ENCODE measurements around the gene UGCG. TPM values are rescaled to one million over a fixed set of nuclear protein-coding genes. Genes with fewer than 3 reads are reported as not detected.

UGCG gene
- total and polyA plus RNA-seq, 9 of the 15 experiments (the other 6 are each of a cell fraction or from before 2014, with no cell fraction given): 20.0 to 40.3 (median 29.2) TPM

DNA sequence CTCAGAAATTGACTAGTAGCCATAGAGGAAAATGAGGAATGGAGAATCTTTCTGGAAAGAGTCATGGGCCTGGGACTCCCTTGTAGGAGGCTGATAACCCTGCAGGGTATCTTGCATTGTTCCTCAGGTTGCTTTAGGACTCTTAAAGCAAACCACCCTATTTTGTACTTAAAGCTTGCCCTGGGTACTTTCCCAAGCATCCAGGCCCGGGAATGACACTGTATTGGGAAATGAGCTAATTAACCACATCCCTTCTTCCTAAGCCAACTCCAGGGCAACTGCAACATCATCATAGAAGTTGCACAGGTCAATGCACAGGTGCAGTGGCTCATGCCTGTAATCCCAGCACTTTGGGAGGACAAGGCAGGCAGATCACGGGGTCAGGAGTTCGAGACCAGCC, 55.9 kb downstream of the UGCG start:
- WGBS (ENCODE audit: insufficient coverage, low coverage, missing lambda C conversion rate): 25% methylated on average over 3 of the region's 3 CpGs
- H3K4me2 ChIP-seq (ENCODE audit: insufficient read depth, low read length): no peak overlapping the region
- CTCF ChIA-PET (ENCODE audit: low intra/inter-chr PET ratio): no interaction called here
- no peak overlapping the region for H2AFZ ChIP-seq (ENCODE audit: low read depth, low read length)
- FAIRE-seq (no peak), DNase-seq (ENCODE audit: extremely low read depth in 1 of 4, low spot score in 3 of 4) (no peak), ATAC-seq (no peak)
- intact Hi-C loops (cut with micrococcal nuclease): no loop called here
- H3K4me3 ChIP-seq: no peak overlapping the region
- TF ChIP-seq POLR2H (tag; IDR thresholded peaks at IDR 0.05; ENCODE audit: low read depth): no peak
- H3K9me3 ChIP-seq (replicated peaks; ENCODE audit: control insufficient read depth, insufficient read depth, low read depth, low read length): no peaks in the 10 kb centered on the region
- no peak overlapping the region for H3K9ac ChIP-seq (ENCODE audit: insufficient read depth in 1 of 2, low read depth in 2 of 2, low read length in 2 of 2)
- no peaks in the 10 kb centered on the region for H3K9me1 ChIP-seq (ENCODE audit: control insufficient read depth, insufficient read depth, low read length)
- no TSS peak for BruUV-seq (replicated peaks)
- H3K27me3 ChIP-seq (ENCODE audit: control insufficient read depth in 2 of 2, insufficient read depth in 2 of 2, low read length in 2 of 2): no peaks in the 10 kb centered on the region
- POLR2A ChIA-PET: interaction anchor here (0.6 kb wide), 1 partner anchor 62 kb away, joined by 3 read pairs; no protein-coding TSS in a partner anchor
- H3K36me3 ChIP-seq (ENCODE audit: control insufficient read depth, insufficient read depth, low read length): no peaks in the 10 kb centered on the region
- no peaks in the 10 kb centered on the region for H3K4me1 ChIP-seq (replicated peaks in 1 of 2; ENCODE audit: control insufficient read depth in 2 of 2, insufficient read depth in 2 of 2, low read length in 2 of 2)
- in situ Hi-C loops (cut with MboI): no loop called here
- no peak overlapping the region for H3K27ac ChIP-seq (ENCODE audit: extremely low read depth, low read depth, low read length)
- H3K79me2 ChIP-seq (ENCODE audit: control insufficient read depth, insufficient read depth, low read length): no peaks in the 10 kb centered on the region
- no peaks in the 10 kb centered on the region for H4K20me1 ChIP-seq (replicated peaks; ENCODE audit: control insufficient read depth, insufficient read depth, low read length)

DNA sequence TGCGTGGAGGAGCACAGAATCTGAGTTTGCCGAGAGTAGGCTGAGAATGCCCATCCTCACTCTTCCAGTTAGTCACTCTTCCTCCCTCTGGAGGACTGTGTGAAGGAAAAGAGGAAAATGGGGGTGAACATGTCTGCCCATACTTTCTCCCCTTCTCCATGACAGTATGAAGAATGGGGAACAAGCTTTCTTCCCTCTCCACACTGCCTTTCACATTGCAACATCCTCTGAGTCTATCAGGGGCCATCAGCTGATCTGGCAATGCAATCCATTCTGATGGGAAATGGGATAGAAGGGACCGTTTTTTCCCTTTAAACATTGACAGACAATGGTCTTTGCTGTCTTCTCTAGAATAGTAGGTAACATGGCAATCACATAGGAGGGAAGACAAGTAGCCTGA, 56.8 kb downstream of the UGCG start:
- Histone ChIP-seq H3K27ac (ENCODE audit: extremely low read depth, low read depth, low read length) (no peak overlapping the region), H2AFZ (ENCODE audit: low read depth, low read length) (no peak overlapping the region), H4K20me1 (replicated peaks; ENCODE audit: control insufficient read depth, insufficient read depth, low read length) (no peaks in the 10 kb centered on the region), H3K36me3 (ENCODE audit: control insufficient read depth, insufficient read depth, low read length) (no peaks in the 10 kb centered on the region), H3K4me2 (ENCODE audit: insufficient read depth, low read length) (no peak overlapping the region), H3K27me3 (ENCODE audit: control insufficient read depth in 2 of 2, insufficient read depth in 2 of 2, low read length in 2 of 2) (no peaks in the 10 kb centered on the region), H3K9ac (ENCODE audit: insufficient read depth in 1 of 2, low read depth in 2 of 2, low read length in 2 of 2) (no peak overlapping the region), H3K9me3 (replicated peaks; ENCODE audit: control insufficient read depth, insufficient read depth, low read depth, low read length) (no peaks in the 10 kb centered on the region), H3K79me2 (ENCODE audit: control insufficient read depth, insufficient read depth, low read length) (no peaks in the 10 kb centered on the region), H3K4me1 (replicated peaks in 1 of 2; ENCODE audit: control insufficient read depth in 2 of 2, insufficient read depth in 2 of 2, low read length in 2 of 2) (no peaks in the 10 kb centered on the region), H3K4me3 (no peak overlapping the region), H3K9me1 (ENCODE audit: control insufficient read depth, insufficient read depth, low read length) (no peaks in the 10 kb centered on the region)
- CTCF ChIA-PET (ENCODE audit: low intra/inter-chr PET ratio): no interaction called here
- TF ChIP-seq, protein P1, sequence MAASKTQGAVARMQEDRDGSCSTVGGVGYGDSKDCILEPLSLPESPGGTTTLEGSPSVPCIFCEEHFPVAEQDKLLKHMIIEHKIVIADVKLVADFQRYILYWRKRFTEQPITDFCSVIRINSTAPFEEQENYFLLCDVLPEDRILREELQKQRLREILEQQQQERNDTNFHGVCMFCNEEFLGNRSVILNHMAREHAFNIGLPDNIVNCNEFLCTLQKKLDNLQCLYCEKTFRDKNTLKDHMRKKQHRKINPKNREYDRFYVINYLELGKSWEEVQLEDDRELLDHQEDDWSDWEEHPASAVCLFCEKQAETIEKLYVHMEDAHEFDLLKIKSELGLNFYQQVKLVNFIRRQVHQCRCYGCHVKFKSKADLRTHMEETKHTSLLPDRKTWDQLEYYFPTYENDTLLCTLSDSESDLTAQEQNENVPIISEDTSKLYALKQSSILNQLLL (CRISPR knock-in tag; IDR thresholded peaks at IDR 0.05; ENCODE audit: borderline replicate concordance): no peak
- peak; percentile 65 for TF ChIP-seq CEBPB (tag; IDR thresholded peaks at IDR 0.05)
- intact Hi-C loops (cut with micrococcal nuclease): no loop called here
- POLR2A ChIA-PET: interaction anchor here (1.7 kb wide), 1 partner anchor 8 kb away, joined by 7 read pairs; no protein-coding TSS in a partner anchor
- DNase-seq (ENCODE audit: extremely low read depth in 1 of 4, low spot score in 3 of 4) (no peak), FAIRE-seq (no peak), ATAC-seq (no peak)
- 33% methylated on average over 3 of the region's 3 CpGs for WGBS (ENCODE audit: insufficient coverage, low coverage, missing lambda C conversion rate)
- in situ Hi-C loops (cut with MboI): no loop called here
- BruUV-seq (replicated peaks): no TSS peak
